BE2C (cell line): ENCODE results near the gene TBL1Y.
"Not testable (repeated sequence)": the region's sequence is repeated elsewhere in the genome, so short reads cannot be mapped to it uniquely, and the experiment has no call there.

Experiments
- DNase-seq: peaks from one replicate; pipeline ENCODE4 v3.0.0-alpha.2; 2020
- H3K27me3 ChIP-seq: fragments of 250-450 bp; sonication (Bioruptor Pico); 2 replicates; pipeline ENCODE4 v1.5.1; 2020; ENCODE audit warnings: mild to moderate bottlenecking
- H3K36me3 ChIP-seq: fragments of 250-450 bp; sonication (Bioruptor Pico); 2 replicates; pipeline ENCODE4 v1.5.1; 2020; ENCODE audit warnings: mild to moderate bottlenecking
- H3K4me1 ChIP-seq: fragments of 250-450 bp; sonication (Bioruptor Pico); 2 replicates; pipeline ENCODE4 v1.5.1; 2020
- H3K4me3 ChIP-seq: 2 replicates; pipeline ENCODE4 v1.5.1; 2011; ENCODE audit warnings: low read depth, low read length
- H3K9me3 ChIP-seq: fragments of 250-450 bp; sonication (Bioruptor Pico); 2 replicates; pipeline ENCODE4 v1.5.1; 2020
- CTCF ChIP-seq: IDR thresholded peaks from 2 replicates; pipeline ENCODE4 v1.5.1; 2012; ENCODE audit warnings: mild to moderate bottlenecking, low read depth, low read length

Gene TBL1Y

GRCh38 chrY:7017244-7018080 is 107.0 kb downstream of the TBL1Y start:
- Histone ChIP-seq H3K9me3 (no peaks in the 10 kb centered on the region), H3K4me1 (no peaks in the 10 kb centered on the region), H3K27me3 (no peaks in the 10 kb centered on the region), H3K4me3 (no peak overlapping the region), H3K36me3 (no peaks in the 10 kb centered on the region)
- DNase-seq: no peak
- no peak for TF ChIP-seq CTCF

GRCh38 chrY:7039037-7039436 is 128.5 kb downstream of the TBL1Y start:
- Histone ChIP-seq H3K27me3 (no peaks in the 10 kb centered on the region), H3K4me3 (no peak overlapping the region), H3K4me1 (no peaks in the 10 kb centered on the region), H3K9me3 (no peaks in the 10 kb centered on the region), H3K36me3 (no peaks in the 10 kb centered on the region)
- no peak for TF ChIP-seq CTCF
- DNase-seq: no peak

- no peaks in the 10 kb centered on the region for H3K4me1 ChIP-seq
- no peak for DNase-seq
These were observed 130.2 kb downstream of the TBL1Y start for GRCh38 chrY:7040662-7041061.

GRCh38 chrY:7041983-7042382 is 131.5 kb downstream of the TBL1Y start:
- H3K4me1 ChIP-seq: no peaks in the 10 kb centered on the region
- no peaks in the 10 kb centered on the region for H3K36me3 ChIP-seq
- TF ChIP-seq CTCF: no peak
- no peak overlapping the region for H3K4me3 ChIP-seq
- no peaks in the 10 kb centered on the region for H3K9me3 ChIP-seq
- DNase-seq: no peak
- no peaks in the 10 kb centered on the region for H3K27me3 ChIP-seq

More at GRCh38 chrY:7040662-7041061, 130.2 kb downstream of the TBL1Y start:
- no peak for TF ChIP-seq CTCF
- Histone ChIP-seq H3K4me3 (no peak overlapping the region), H3K36me3 (no peaks in the 10 kb centered on the region), H3K27me3 (no peaks in the 10 kb centered on the region), H3K9me3 (no peaks in the 10 kb centered on the region)

GRCh38 chrY:7052461-7052860 is 142.0 kb downstream of the TBL1Y start:
- H3K4me3 ChIP-seq, H3K27me3 ChIP-seq, H3K36me3 ChIP-seq, H3K9me3 ChIP-seq, H3K4me1 ChIP-seq, DNase-seq: not testable (repeated sequence)

- Histone ChIP-seq H3K27me3 (no peaks in the 10 kb centered on the region), H3K4me1 (no peaks in the 10 kb centered on the region), H3K9me3 (no peaks in the 10 kb centered on the region), H3K36me3 (no peaks in the 10 kb centered on the region), H3K4me3 (no peak overlapping the region)
- DNase-seq: no peak
- TF ChIP-seq CTCF: no peak
These were observed 146.4 kb downstream of the TBL1Y start for GRCh38 chrY:7056886-7057285.
